ENCODE results near the gene SDK1.

- TF ChIP-seq EZH2 (IDR thresholded peaks at IDR 0.05; ENCODE audit: insufficient read depth, poor library complexity, severe bottlenecking), result no peak
- no peak for TF ChIP-seq EZH2phosphoT487 (IDR thresholded peaks at IDR 0.05; ENCODE audit: insufficient read depth, low read depth)
Observed at GRCh38 chr7:3574386-3574785, 273.3 kb downstream of the SDK1 start.

Measured in GM23248 (cell line).